GM18520 (cell line): Measurements from ENCODE around the gene CDIPT.
"Not testable (repeated sequence)": the region's sequence is repeated elsewhere in the genome, so short reads cannot be mapped to it uniquely, and the experiment has no call there.

Source experiments
- ATAC-seq: cut with Tn5 transposase; IDR thresholded peaks from one replicate; pipeline ENCODE4 v1.9.1; 2021; ENCODE audit not compliant: unreplicated experiment

Gene CDIPT

GRCh38 chr16:29897333-29897732, 34.3 kb upstream of the CDIPT start:
- ATAC-seq: no peak

- no peak for ATAC-seq
These were observed 33.8 kb upstream of the CDIPT start for GRCh38 chr16:29896841-29897240.

DNA sequence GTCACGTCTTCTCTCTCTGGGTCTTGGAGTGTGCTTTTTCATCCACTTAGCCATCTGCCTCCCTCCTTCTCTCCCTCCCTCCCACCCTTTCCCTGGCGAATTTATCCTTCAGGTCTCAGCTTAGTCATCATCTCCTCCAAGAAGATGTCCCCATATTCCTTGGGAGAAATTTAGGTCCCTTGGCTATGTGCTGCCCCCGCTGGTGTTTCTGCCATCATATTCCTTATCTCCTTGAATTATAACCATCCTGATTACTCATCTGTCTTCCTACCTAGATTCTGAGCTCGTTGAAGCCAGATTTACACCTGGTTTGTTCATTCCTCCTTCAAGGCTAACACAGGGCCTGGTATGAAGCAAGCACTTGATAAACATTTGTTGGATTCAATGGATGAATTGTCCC, 31.3 kb upstream of the CDIPT start:
- ATAC-seq: no peak

DNA sequence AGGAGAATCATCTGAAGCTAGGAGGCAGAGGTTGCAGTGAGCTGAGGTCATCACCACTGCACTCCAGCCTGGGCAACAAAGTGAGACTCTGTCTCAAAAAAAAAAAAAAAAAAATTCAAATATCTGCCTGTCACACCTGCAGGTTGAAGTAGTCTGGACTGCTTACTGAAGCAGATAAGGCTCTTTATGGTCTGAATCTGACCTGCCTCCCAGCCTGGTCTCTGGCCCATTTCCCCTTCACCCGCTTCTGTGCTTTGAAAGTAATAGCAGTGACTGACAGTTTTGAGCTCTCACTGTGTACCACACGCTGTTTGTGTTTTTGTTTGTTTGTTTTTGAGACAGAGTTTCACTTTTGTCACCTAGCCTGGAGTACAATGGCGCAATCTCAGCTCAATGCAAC, 30.5 kb upstream of the CDIPT start:
- no peak for ATAC-seq

DNA sequence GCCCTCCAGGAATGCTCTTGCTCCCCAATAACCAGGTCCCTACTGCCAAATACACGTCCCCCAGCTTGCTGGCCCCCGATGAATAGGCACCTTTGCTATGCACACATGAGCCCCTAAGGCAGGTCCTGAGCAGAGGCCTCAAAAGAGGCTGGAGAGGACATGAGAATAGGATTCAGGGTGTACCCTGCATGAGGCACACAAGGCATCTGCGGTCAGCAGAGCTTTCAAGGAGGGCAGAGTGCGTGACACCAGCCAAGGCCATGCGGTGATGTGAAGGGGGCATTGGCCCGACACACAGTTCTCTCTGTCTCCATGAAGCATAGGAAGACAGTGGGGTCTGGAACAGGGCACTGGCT, 29.4 kb upstream of the CDIPT start:
- no peak for ATAC-seq

DNA sequence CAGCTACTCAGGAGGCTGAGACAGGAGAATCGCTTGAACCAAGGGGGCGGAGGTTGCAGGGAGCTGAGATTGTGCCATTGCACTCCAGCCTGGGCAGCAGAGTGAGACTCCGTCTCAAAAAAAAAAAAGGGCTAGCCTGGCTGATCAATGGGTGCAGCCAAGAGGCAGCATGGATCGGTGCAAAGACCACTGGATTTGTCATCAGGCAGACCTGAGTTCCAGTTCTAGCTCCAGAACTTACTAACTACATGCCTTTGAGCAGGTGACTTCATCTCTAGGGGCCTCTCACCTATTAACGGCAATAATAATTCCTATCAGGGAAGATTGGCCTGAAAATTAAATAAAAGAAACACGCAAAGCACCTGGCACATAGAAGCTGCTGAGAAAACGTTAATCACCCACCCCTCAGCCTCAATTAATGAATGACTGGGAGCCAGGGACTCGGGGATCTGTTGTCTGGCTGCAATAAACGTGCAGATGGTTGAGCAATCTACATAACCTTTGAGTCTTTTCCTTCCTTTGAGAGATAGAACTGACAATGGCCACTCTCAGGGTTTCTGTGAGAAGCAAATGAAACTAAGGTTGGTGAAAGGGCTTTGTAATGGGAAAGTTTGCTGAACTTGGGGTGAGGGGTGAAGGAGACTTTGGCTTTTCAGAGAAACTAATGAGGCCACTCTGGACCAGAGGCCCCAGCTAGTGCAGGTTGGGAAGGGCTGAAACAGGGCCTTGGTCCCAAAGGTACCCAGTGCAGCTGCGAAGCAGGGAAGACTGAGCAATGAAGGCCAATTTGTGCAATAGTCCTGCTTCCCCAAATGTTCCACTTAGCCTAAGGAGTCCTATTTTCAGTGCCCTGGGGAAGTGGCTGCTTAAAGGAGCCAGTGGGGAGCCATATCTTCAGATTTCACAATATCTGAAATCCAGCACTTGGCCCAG, 28.8 kb upstream of the CDIPT start:
- ATAC-seq: no peak

DNA sequence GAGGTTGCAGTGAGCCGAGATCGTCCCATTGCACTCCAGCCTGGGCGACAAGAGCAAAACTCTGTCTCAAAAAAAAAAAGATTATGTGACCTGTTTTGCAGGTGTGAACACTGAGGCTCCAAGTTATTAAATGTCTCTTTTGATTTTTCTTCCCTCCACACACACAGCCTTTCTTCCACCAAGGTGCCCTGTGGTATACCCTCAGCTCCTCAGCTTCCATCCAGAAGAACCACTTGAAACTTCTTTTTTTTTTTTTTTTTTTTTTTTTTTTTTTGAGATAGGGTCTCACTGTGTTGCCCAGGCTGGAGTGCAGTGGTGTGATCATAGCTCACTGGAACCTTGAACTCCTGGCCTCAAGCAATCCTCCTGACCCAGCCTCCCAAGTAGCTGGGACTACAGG, 26.3 kb upstream of the CDIPT start:
- not testable (repeated sequence) for ATAC-seq

DNA sequence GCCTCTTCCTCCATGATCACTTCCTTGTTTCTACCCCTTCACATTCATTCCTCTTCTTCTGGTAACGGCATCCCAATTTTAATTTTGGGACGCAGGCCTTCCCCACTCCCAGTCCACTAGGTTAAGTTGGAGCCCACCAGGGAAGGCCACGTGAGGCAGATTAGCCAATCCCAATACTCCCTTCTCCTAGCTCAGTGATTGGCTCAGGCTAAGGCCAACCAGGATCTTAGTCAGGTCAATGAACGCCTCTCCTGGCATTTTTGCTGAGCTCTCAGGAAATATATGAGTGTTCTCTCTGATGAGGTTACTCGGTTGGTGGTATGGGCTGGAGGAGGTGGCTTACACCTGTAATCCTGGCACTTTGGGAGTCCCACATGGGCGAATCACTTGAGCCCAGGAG, 21.0 kb upstream of the CDIPT start:
- ATAC-seq: no peak

- no peak for ATAC-seq
These were observed 18.0 kb upstream of the CDIPT start for GRCh38 chr16:29881050-29881449.

DNA sequence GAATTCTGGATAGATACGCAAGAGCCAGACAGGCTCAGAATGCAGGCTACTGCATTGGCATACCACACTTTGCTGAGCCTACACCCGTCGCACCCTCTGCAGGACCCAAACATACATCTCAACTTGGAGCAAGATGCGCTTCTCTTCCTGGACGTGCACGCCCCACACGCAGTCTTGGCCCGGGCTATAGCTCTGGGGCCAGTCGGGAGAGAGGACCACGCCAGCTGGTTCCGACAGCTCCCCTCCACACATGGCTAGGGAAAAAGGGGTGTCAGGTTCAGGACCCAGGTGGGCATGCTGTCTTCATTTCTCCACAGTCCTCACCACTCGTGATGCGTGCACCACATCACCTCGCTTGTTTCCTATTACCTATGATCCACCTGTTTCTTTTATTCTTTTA, 15.1 kb upstream of the CDIPT start:
- ATAC-seq: no peak

GRCh38 chr16:29877266-29877961, 14.4 kb upstream of the CDIPT start:
- ATAC-seq: no peak

DNA sequence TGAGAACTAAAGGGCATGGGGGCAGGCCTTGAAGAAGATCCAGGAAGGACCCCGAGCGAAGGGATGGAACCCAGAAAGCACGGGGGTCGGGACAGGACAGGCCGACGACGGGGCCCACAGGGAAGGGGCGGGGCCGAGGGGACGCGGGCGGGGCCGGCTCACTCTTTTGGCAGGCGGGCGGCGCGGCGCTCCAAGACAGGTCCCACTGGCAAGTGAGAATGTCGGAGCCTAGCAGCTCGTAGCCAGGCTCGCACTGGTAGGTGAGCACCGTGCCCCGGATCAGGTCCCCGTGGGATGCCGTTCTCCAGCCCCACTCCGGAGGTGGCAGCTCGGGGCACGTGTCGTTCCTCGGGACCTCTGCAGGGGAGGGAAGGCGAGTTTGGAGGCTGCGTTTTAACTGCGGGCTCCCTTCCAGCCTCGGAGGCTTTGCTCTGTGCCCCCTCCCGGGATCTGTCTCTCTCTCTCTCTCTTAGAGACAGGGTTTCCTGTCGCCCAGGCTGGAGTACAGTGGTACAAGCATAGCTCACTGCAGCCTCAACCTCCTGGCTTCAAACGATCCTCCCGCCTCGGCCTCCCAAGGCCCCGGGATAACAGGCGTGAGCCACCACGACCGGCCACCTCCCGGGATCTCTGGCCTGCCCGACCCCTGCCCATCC, 13.7 kb upstream of the CDIPT start:
- no peak for ATAC-seq

DNA sequence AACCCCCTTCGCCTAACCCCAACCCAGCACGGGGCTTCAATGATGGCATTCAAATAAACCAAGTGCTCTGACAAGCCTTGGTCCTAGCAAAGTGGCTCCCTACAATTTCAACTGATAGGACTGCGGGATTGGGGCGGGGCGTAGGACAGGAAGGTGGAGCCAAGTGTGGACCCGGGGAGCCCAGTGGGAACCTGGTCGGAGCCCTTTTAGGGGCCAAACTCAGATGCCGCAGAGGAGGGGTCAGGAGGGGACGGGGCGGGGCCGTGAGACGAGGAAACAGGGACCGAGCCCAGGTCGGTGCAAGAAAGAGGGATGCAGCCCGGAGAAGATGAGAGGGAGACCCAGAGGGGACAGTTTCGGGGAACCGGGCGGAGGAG, 13.2 kb upstream of the CDIPT start:
- no peak for ATAC-seq

GRCh38 chr16:29875206-29875605, 12.2 kb upstream of the CDIPT start:
- ATAC-seq: no peak

GRCh38 chr16:29873319-29873718, 10.3 kb upstream of the CDIPT start:
- no peak for ATAC-seq

DNA sequence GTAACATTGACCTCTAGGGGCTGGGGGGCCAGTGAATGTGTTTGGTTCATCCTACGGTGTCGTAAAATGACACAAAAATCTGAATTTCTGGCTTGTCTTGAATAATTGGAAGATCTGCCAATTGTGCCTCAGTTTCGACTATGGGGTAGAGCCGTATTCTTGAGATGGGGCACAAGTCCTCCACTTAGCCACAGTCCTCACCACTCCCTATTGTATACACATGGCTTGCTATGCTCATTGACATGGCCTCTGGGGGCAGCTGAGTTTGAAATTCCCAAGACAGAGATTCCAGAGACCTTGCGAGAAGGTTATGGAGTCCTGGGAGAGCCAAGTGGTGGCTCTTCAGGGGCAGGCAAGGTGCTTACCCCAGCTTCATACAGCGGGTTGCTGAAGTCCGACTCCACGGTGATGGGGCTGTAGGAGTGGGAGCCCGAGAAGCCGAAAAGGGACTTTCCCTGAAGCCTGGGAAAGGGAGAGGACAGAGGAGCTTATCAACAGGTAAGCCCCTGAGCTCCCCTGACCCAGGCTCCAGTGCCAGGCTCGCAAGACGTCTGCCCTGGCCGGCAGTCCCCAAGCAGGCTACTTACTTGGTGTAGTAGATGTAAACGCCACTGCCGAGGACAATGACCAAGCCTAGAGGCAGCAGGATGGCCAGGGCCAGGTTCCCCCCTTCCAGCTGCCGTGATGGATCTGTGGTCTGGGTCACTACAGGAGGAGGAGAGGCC, 9.0 kb upstream of the CDIPT start:
- ATAC-seq: no peak

- not testable (repeated sequence) for ATAC-seq
These were observed 6.0 kb upstream of the CDIPT start for GRCh38 chr16:29869067-29869466.

DNA sequence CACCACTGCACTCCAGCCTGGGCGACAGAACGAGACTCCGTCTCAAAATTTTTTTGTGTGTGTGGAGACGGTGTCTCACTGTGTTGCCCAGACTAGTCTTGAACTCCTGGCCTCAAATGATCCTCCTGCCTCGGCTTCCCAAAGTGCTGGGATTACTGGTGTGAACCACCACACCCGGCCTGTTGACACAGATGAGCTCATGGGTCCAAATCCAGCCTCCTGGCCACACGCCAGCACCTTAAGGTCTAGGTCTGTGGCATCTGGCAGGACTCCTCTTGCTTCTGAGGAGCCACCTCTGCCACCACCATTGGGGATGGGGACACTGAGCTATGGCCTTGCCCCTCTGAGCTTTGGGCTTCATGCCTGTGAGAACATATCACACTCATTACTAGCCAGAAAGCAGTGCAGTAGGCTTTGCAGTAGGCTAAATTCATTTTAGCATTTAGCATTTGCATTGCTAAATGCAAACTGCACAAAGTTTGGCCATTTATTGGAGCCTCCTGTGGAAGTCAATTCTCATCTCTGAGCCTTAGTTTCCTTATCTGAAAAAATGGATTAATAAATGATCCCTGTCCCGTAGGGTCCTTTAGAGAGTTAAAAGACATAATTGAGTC, 5.5 kb upstream of the CDIPT start:
- ATAC-seq: no peak

GRCh38 chr16:29864205-29864604, 1.2 kb upstream of the CDIPT start:
- ATAC-seq: no peak

GRCh38 chr16:29863669-29863984, 601 bp upstream of the CDIPT start:
- no peak for ATAC-seq

DNA sequence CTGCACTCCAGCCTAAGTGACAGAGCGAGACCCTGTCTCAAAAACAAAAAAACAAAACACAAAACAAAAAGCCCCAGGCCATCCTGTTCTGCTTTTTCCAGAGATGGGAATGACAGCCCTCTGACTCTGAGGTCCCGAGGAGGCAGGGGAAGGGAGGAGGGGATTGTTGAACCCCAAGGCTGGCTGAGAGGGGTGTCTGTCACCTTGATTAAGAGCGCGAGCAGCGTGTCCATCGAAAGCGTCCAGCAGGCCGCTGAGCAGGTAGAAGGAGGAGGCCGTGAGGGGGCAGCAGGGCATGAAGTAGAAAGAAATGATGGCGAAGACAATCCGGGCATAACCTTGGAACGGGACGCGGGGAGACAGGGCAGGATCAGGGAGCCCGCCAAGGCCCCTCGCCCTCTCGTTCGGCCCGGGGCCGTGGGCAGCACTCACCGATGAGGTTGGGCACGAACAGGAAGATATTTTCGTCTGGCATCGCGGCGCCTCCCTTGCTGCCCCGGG, 593 bp downstream of the CDIPT start:
- ATAC-seq: peak; percentile 6
